Skeletal muscle tissue (tissue), 4 donors: ENCODE data around the gene MAU2. TPM values are rescaled to one million over a fixed set of nuclear protein-coding genes. Genes with fewer than 3 reads are reported as not detected.

ENCODE experiments used
- H3K27ac ChIP-seq: one replicate; pipeline ENCODE4 v1.7.0; 2013; ENCODE audit warnings: mild to moderate bottlenecking, low read depth, low read length, inconsistent platforms
- H3K27me3 ChIP-seq, 3 donors: one replicate each; pipeline ENCODE4 v1.7.0; 2013; ENCODE audit warnings: low read length in 3 of 3; ENCODE audit not compliant: control insufficient read depth in 3 of 3, insufficient read depth in 3 of 3
- H3K36me3 ChIP-seq, 3 donors: one replicate each; pipeline ENCODE4 v1.7.0; 2013; ENCODE audit warnings: low read length in 3 of 3; ENCODE audit not compliant: control insufficient read depth in 3 of 3, insufficient read depth in 3 of 3
- H3K4me1 ChIP-seq, 3 donors: one replicate each; pipeline ENCODE4 v1.7.0; 2013; ENCODE audit warnings: low read length in 3 of 3, mild to moderate bottlenecking in 3 of 3; ENCODE audit not compliant: control insufficient read depth in 3 of 3, insufficient read depth in 3 of 3
- H3K4me3 ChIP-seq, 3 donors: one replicate each; pipeline ENCODE4 v1.7.0; 2013; ENCODE audit warnings: low read length in 3 of 3
- H3K9ac ChIP-seq, 3 donors: one replicate each; pipeline ENCODE4 v1.7.0; 2013; ENCODE audit warnings: low read length in 3 of 3, mild to moderate bottlenecking in 3 of 3, moderate library complexity in 2 of 3, low read depth in 1 of 3
- H3K9me3 ChIP-seq, 3 donors: one replicate each; pipeline ENCODE4 v1.7.0; 2013; ENCODE audit warnings: low read length in 3 of 3; ENCODE audit not compliant: control insufficient read depth in 3 of 3
- total RNA-seq: library from RNA; depleted of rRNA; stranded (reverse); fragments of >200 nt; gene quantifications from one replicate; pipeline ENCODE4 v1.2.3, GENCODE V29; 2014
- donor health status: Osteomylitis.

MAU2 gene
- total RNA-seq: 20.9 TPM

GRCh38 chr19:19320361-19321140, at the start of gene MAU2, which contains the start of gene SUGP1:
MAU2 (plus strand) TSS chr19:19320829; CDS start chr19:19320860, 31 bp downstream.
SUGP1 (minus strand) TSS chr19:19320509; CDS start chr19:19320496, 13 bp downstream.
- H3K27me3 ChIP-seq: no peaks in the 10 kb centered on the region
- peak within 1 kb of the TSS; percentile 97 for H3K27ac ChIP-seq
- H3K9ac ChIP-seq: peak within 1 kb of the TSS; percentile 98 to 100 (median 99)
- H3K36me3 ChIP-seq: peaks cover 11 to 27% (median 13%) of the 10 kb centered on the region in 3 donors
- H3K9me3 ChIP-seq: no peaks in the 10 kb centered on the region
- peaks cover 42 to 55% (median 46%) of the 10 kb centered on the region in 3 donors for H3K4me1 ChIP-seq
- H3K4me3 ChIP-seq: peak within 1 kb of the TSS; percentile 95 to 98 (median 96)

GRCh38 chr19:19271828-19272599, 48.6 kb upstream of the MAU2 start:
- Histone ChIP-seq H3K27me3 (peaks cover 8 to 21% (median 17%) of the 10 kb centered on the region in 3 donors), H3K4me3 (no peak overlapping the region), H3K9me3 (no peaks in the 10 kb centered on the region), H3K27ac (no peak overlapping the region), H3K9ac (no peak overlapping the region), H3K36me3 (peaks cover 8 to 18% (median 12%) of the 10 kb centered on the region in 3 donors), H3K4me1 (no peaks in the 10 kb centered on the region)

GRCh38 chr19:19274146-19274545, 46.5 kb upstream of the MAU2 start:
- Histone ChIP-seq H3K4me3 (no peak overlapping the region), H3K27me3 (peaks cover 8 to 21% (median 17%) of the 10 kb centered on the region in 3 donors), H3K4me1 (no peaks in the 10 kb centered on the region), H3K36me3 (peaks cover 27 to 33% (median 32%) of the 10 kb centered on the region in 3 donors), H3K27ac (no peak overlapping the region), H3K9ac (no peak overlapping the region), H3K9me3 (no peaks in the 10 kb centered on the region)

GRCh38 chr19:19274716-19275565, 45.7 kb upstream of the MAU2 start:
- Histone ChIP-seq H3K36me3 (peaks cover 35 to 40% (median 37%) of the 10 kb centered on the region in 3 donors), H3K27me3 (peaks cover 8 to 21% (median 17%) of the 10 kb centered on the region in 3 donors), H3K9ac (no peak overlapping the region), H3K27ac (no peak overlapping the region), H3K4me3 (no peak overlapping the region), H3K4me1 (no peaks in the 10 kb centered on the region), H3K9me3 (no peaks in the 10 kb centered on the region)

GRCh38 chr19:19276386-19276785, 44.2 kb upstream of the MAU2 start:
- no peaks in the 10 kb centered on the region for H3K9me3 ChIP-seq
- peaks cover 5 to 21% (median 17%) of the 10 kb centered on the region in 3 donors for H3K27me3 ChIP-seq
- H3K4me1 ChIP-seq: peaks cover 0 to 4% (median 4%) of the 10 kb centered on the region in 3 donors
- peaks cover 42 to 50% (median 44%) of the 10 kb centered on the region in 3 donors for H3K36me3 ChIP-seq
- H3K27ac ChIP-seq: no peak overlapping the region
- H3K4me3 ChIP-seq: no peak overlapping the region
- H3K9ac ChIP-seq: no peak overlapping the region

- H3K27me3 ChIP-seq: peaks cover 5 to 18% (median 17%) of the 10 kb centered on the region in 3 donors
- no peak overlapping the region for H3K9ac ChIP-seq
- no peak overlapping the region for H3K4me3 ChIP-seq
- no peaks in the 10 kb centered on the region for H3K9me3 ChIP-seq
- no peak overlapping the region for H3K27ac ChIP-seq
- peaks cover 46 to 54% (median 46%) of the 10 kb centered on the region in 3 donors for H3K36me3 ChIP-seq
- peaks cover 0 to 4% (median 4%) of the 10 kb centered on the region in 3 donors for H3K4me1 ChIP-seq
Measured at GRCh38 chr19:19276851-19277250, 43.8 kb upstream of the MAU2 start.

GRCh38 chr19:19278315-19278714, 42.3 kb upstream of the MAU2 start:
- Histone ChIP-seq H3K9me3 (no peaks in the 10 kb centered on the region), H3K36me3 (peaks cover 46 to 54% (median 48%) of the 10 kb centered on the region in 3 donors), H3K27ac (no peak overlapping the region), H3K4me1 (peaks cover 0 to 4% (median 4%) of the 10 kb centered on the region in 3 donors), H3K9ac (no peak overlapping the region), H3K4me3 (no peak overlapping the region), H3K27me3 (peaks cover 5 to 11% (median 8%) of the 10 kb centered on the region in 3 donors)

- H3K9ac ChIP-seq: no peak overlapping the region
- peaks cover 0 to 3% (median 2%) of the 10 kb centered on the region in 3 donors for H3K27me3 ChIP-seq
- peaks cover 46 to 54% (median 50%) of the 10 kb centered on the region in 3 donors for H3K36me3 ChIP-seq
- H3K4me3 ChIP-seq: no peak overlapping the region
- H3K4me1 ChIP-seq: peaks cover 0 to 4% (median 4%) of the 10 kb centered on the region in 3 donors
- H3K27ac ChIP-seq: no peak overlapping the region
- no peaks in the 10 kb centered on the region for H3K9me3 ChIP-seq
Measured at GRCh38 chr19:19279062-19279612, 41.5 kb upstream of the MAU2 start.

- no peak overlapping the region for H3K9ac ChIP-seq
- H3K27ac ChIP-seq: no peak overlapping the region
- no peaks in the 10 kb centered on the region for H3K27me3 ChIP-seq
- H3K9me3 ChIP-seq: no peaks in the 10 kb centered on the region
- H3K4me3 ChIP-seq: no peak overlapping the region
- H3K4me1 ChIP-seq: peaks cover 0 to 4% (median 4%) of the 10 kb centered on the region in 3 donors
- peaks cover 48 to 54% (median 50%) of the 10 kb centered on the region in 3 donors for H3K36me3 ChIP-seq
Measured at GRCh38 chr19:19279853-19280252, 40.8 kb upstream of the MAU2 start.
